Measurements from ENCODE around the gene KIF17.
A peak's percentile ranks its signal among the peaks of the same experiment; 100 is the strongest.
"Not testable (repeated sequence)": the region's sequence is repeated elsewhere in the genome, so short reads cannot be mapped to it uniquely, and the experiment has no call there.

The KIF17 gene

GRCh38 chr1:20686883-20687725 is 30.7 kb downstream of the KIF17 start:
- no peak for DNase-seq (ENCODE audit: low spot score)

GRCh38 chr1:20685741-20686140 is 32.1 kb downstream of the KIF17 start:
- no peak for DNase-seq (ENCODE audit: low spot score)

GRCh38 chr1:20685099-20685662 is 32.6 kb downstream of the KIF17 start:
- no peak for DNase-seq (ENCODE audit: low spot score)

GRCh38 chr1:20684651-20685050 is 33.2 kb downstream of the KIF17 start:
- no peak for DNase-seq (ENCODE audit: low spot score)

- DNase-seq (ENCODE audit: low spot score): no peak
Observed at GRCh38 chr1:20684050-20684620, 33.7 kb downstream of the KIF17 start.

- DNase-seq (ENCODE audit: low spot score): no peak
Observed at GRCh38 chr1:20683614-20684013, 34.2 kb downstream of the KIF17 start.

- DNase-seq (ENCODE audit: low spot score): no peak
Observed at GRCh38 chr1:20682571-20683236, 35.1 kb downstream of the KIF17 start.

GRCh38 chr1:20681999-20682398 is 35.8 kb downstream of the KIF17 start:
- DNase-seq (ENCODE audit: low spot score): no peak

- DNase-seq (ENCODE audit: low spot score): no peak
Observed at GRCh38 chr1:20680269-20680668, 37.5 kb downstream of the KIF17 start.

- no peak for DNase-seq (ENCODE audit: low spot score)
Observed at GRCh38 chr1:20678599-20678998, 39.2 kb downstream of the KIF17 start.

GRCh38 chr1:20673626-20674025 is 44.2 kb downstream of the KIF17 start:
- not testable (repeated sequence) for DNase-seq (ENCODE audit: low spot score)

GRCh38 chr1:20672265-20672632 is 45.6 kb downstream of the KIF17 start:
- no peak for DNase-seq (ENCODE audit: low spot score)

GRCh38 chr1:20670936-20671335 is 46.9 kb downstream of the KIF17 start:
- no peak for DNase-seq (ENCODE audit: low spot score)

GRCh38 chr1:20668581-20668980 is 49.2 kb downstream of the KIF17 start:
- DNase-seq (ENCODE audit: low spot score): no peak

GRCh38 chr1:20666804-20667203 is 51.0 kb downstream of the KIF17 start:
- no peak for DNase-seq (ENCODE audit: low spot score)

GRCh38 chr1:20666146-20666545 is 51.7 kb downstream of the KIF17 start:
- DNase-seq (ENCODE audit: low spot score): no peak

GRCh38 chr1:20665726-20666125 is 52.1 kb downstream of the KIF17 start:
- DNase-seq (ENCODE audit: low spot score): no peak

GRCh38 chr1:20663969-20664715 is 53.7 kb downstream of the KIF17 start:
- no peak for DNase-seq (ENCODE audit: low spot score)

GRCh38 chr1:20663365-20663764 is 54.4 kb downstream of the KIF17 start:
- DNase-seq (ENCODE audit: low spot score): no peak

- DNase-seq (ENCODE audit: low spot score): no peak
Observed at GRCh38 chr1:20662110-20662475, 55.7 kb downstream of the KIF17 start.

GRCh38 chr1:20661207-20662109 is 56.3 kb downstream of the KIF17 start, which contains the start of gene DDOST:
Gene DDOST (minus strand): TSS chr1:20661369. CDS start chr1:20661350, 19 bp downstream.
- peak; percentile 98 for DNase-seq (ENCODE audit: low spot score)
